Thoracic aorta (tissue), 2 donors: Measurements from ENCODE around the gene NDUFAF4. TPM values are rescaled to one million over a fixed set of nuclear protein-coding genes. Genes with fewer than 3 reads are reported as not detected.

ENCODE experiments used
- ATAC-seq: fragments of 150-250 bp; one replicate; pipeline ENCODE4 v1.8.0; 2017; ENCODE audit warnings: low read depth; ENCODE audit not compliant: insufficient number of reproducible peaks, low FRiP score
- DNase-seq: peaks from one replicate; pipeline ENCODE4 v3.0.0-alpha.2; 2020; ENCODE audit warnings: low spot score
- H3K27ac ChIP-seq, 2 donors: fragments of 200-600 bp; sonication (generic); 1 replicate in 1 of 2; 2 replicates in 1 of 2; pipeline ENCODE4 v1.5.1; 2016; ENCODE audit warnings: mild to moderate bottlenecking in 2 of 2, moderate library complexity in 2 of 2
- H3K27me3 ChIP-seq: fragments of 200-600 bp; sonication (generic); replicated peaks from 2 replicates; pipeline ENCODE4 v1.6.0; 2016; ENCODE audit warnings: mild to moderate bottlenecking; ENCODE audit not compliant: insufficient read depth
- H3K36me3 ChIP-seq: fragments of 200-600 bp; sonication (generic); one replicate; pipeline ENCODE4 v1.5.1; 2016
- H3K4me1 ChIP-seq, 2 donors: fragments of 200-600 bp; sonication (generic); 1 replicate in 1 of 2; 2 replicates in 1 of 2; pipeline versions ENCODE4 v1.5.1 to v1.6.0; 2016; ENCODE audit warnings: low read depth in 2 of 2, mild to moderate bottlenecking in 1 of 2; ENCODE audit not compliant: control insufficient read depth in 1 of 2
- H3K4me3 ChIP-seq: fragments of 200-600 bp; sonication (generic); 2 replicates; pipeline ENCODE4 v1.5.1; 2016; ENCODE audit warnings: mild to moderate bottlenecking
- H3K9me3 ChIP-seq: fragments of 200-600 bp; sonication (generic); 2 replicates; pipeline ENCODE4 v1.5.1; 2016
- CTCF ChIP-seq: fragments of 200-600 bp; sonication (generic); IDR thresholded peaks from one replicate; pipeline ENCODE4 v1.5.1; 2019; ENCODE audit warnings: antibody characterized with exemption
- total RNA-seq, 2 donors: library from RNA; depleted of rRNA; stranded (reverse); fragments of >200 nt; gene quantifications; one replicate each; pipeline versions ENCODE4 v1.1.0 to v1.2.3, GENCODE V29; 2016

NDUFAF4 gene
- total RNA-seq, 2 donors from 2014 or later, result 11.5 to 15.3 TPM

DNA sequence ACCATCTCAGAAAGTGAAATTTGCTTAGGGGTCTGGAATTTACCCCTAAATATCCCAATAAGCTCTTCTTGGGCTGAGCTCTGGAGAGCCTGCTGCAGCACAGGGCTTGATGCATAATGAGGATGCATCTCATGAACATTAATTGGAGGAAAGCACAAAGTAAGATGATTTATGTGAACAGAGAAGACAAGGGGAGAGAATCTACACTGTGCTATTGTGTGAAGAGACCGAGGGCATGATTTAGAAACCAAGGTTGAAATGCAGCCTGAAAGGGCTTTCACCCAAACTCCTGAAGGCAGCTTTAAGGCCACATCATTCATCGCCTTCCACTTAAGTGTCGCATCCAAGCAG is 32.7 kb downstream of the NDUFAF4 start:
- Histone ChIP-seq H3K36me3 (no peaks in the 10 kb centered on the region), H3K4me3 (no peak overlapping the region), H3K4me1 (no peaks in the 10 kb centered on the region), H3K9me3 (no peaks in the 10 kb centered on the region), H3K27ac (no peak overlapping the region), H3K27me3 (no peaks in the 10 kb centered on the region)
- no peak for ATAC-seq
- DNase-seq, result no peak
- TF ChIP-seq CTCF, result no peak

GRCh38 chr6:96864216-96865054 is 33.3 kb downstream of the NDUFAF4 start:
- H3K27ac ChIP-seq, result no peak overlapping the region
- no peak for TF ChIP-seq CTCF

DNA sequence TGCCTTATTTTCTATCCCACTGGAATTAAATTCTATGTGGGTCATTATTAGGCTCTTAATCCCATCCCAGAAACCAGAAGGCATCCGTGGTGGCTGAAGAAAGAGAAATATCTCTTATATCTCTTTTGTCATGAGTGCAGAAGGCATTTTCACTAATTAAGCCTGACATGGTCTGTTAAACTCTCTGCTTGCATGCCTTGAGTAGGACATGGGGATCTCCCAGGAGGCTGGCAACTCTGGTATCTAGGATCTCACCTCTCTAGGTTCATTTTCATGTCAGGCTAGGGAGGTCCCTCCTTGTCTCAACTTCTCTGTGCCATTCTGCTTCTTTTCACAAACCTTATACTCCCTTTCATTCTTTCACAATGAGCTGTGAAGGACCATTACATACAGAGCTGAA is 35.1 kb downstream of the NDUFAF4 start:
- Histone ChIP-seq H3K27me3 (no peaks in the 10 kb centered on the region), H3K36me3 (no peaks in the 10 kb centered on the region), H3K27ac (no peak overlapping the region), H3K9me3 (no peaks in the 10 kb centered on the region), H3K4me1 (no peaks in the 10 kb centered on the region), H3K4me3 (no peak overlapping the region)
- no peak for TF ChIP-seq CTCF
- ATAC-seq (no peak), DNase-seq (no peak)

More at GRCh38 chr6:96864216-96865054, 33.3 kb downstream of the NDUFAF4 start:
- no peaks in the 10 kb centered on the region for H3K36me3 ChIP-seq
- H3K4me3 ChIP-seq, result no peak overlapping the region
- no peaks in the 10 kb centered on the region for H3K9me3 ChIP-seq
- ATAC-seq (no peak), DNase-seq (no peak)
- no peaks in the 10 kb centered on the region for H3K27me3 ChIP-seq
- no peaks in the 10 kb centered on the region for H3K4me1 ChIP-seq

DNA sequence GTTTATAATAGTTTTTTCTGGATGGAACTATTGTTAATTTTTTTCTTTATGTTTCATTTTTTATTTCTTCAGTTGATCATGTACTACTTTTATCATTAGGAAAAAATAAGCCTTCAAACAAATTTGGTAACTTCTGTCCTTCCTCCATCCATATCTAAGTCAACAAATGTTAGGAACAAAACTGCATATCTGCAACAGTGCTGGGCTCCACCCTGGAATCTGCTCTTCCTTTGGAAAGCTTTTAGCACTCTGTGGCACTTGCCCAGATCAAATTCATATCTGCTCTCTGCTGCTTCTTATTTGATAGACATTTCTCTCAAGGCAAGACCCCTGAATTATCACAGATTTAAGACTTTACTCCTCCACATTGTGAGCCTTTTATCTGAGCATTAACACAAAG is 36.1 kb downstream of the NDUFAF4 start:
- TF ChIP-seq CTCF, result no peak

GRCh38 chr6:96856856-96857255 is 40.8 kb downstream of the NDUFAF4 start:
- no peak overlapping the region for H3K27ac ChIP-seq
- H3K36me3 ChIP-seq, result no peaks in the 10 kb centered on the region
- H3K27me3 ChIP-seq, result no peaks in the 10 kb centered on the region
- no peaks in the 10 kb centered on the region for H3K4me1 ChIP-seq
- H3K4me3 ChIP-seq, result no peak overlapping the region
- ATAC-seq (no peak), DNase-seq (no peak)
- TF ChIP-seq CTCF, result no peak
- no peaks in the 10 kb centered on the region for H3K9me3 ChIP-seq

More for the DNA sequence above, 36.1 kb downstream of the NDUFAF4 start:
- DNase-seq (no peak), ATAC-seq (no peak)
- no peaks in the 10 kb centered on the region for H3K36me3 ChIP-seq
- no peak overlapping the region for H3K27ac ChIP-seq
- no peaks in the 10 kb centered on the region for H3K27me3 ChIP-seq
- H3K4me1 ChIP-seq, result no peaks in the 10 kb centered on the region
- no peaks in the 10 kb centered on the region for H3K9me3 ChIP-seq
- H3K4me3 ChIP-seq, result no peak overlapping the region
